ENCODE data around the gene IKZF3.
"Not testable (repeated sequence)": the region's sequence is repeated elsewhere in the genome, so short reads cannot be mapped to it uniquely, and the experiment has no call there.

The IKZF3 gene

GRCh38 chr17:39738983-39739884 is 124.9 kb downstream of the IKZF3 start:
- DNase-seq: no peak

DNA sequence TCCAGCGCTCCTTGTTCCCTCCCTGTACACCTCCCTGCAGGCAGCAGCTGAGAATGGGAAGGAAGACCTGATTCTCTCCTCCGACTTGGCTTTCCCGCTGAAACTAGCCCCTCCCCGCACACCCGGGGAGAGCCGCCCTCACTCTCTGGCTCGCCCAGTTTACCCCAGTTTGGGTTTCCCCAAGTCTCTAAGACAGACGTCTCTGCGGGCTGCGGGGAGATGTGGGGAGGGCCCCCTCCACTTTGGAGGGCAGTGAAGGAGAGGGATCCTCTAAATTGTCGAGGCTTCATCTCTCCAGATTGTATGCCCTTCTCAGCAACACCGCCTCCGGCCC is 125.6 kb downstream of the IKZF3 start:
- DNase-seq: no peak

DNA sequence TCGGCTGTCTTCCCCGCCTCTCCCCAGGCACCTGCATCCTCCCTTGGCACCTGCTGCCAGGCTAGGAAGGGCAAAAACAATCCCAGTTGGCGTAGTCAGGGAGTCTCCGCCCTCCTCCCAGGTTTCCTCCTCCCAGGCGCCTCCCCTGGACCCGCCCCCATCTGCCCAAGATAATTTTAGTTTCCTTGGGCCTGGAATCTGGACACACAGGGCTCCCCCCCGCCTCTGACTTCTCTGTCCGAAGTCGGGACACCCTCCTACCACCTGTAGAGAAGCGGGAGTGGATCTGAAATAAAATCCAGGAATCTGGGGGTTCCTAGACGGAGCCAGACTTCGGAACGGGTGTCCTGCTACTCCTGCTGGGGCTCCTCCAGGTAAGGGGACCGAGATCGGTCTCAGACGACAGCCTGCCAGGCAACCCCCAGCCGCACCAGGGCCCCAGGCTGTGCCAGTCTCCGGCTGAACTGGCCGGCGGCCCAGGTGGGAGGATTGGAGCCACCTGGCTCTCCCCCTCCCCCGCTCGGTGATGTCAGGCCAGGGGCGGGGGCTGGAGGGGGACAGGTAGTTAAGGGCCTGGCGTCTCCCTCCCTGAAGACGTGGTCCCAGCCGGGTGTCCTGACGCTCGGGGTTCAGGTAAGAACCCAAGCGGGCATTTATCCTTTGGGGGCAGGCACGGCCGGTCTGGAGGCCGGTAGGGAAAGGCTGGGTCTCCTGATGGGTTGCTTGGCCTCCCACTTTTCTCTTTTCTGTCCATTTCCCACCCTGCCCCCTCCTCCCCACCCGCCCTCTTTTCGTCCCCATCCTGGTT is 126.1 kb downstream of the IKZF3 start, which contains the start of gene GRB7:
GRB7 (plus strand) TSS at position 179 of the 808 bp plus-strand sequence. CDS start 4,364 bp downstream, outside the sequence.
- DNase-seq: no peak

DNA sequence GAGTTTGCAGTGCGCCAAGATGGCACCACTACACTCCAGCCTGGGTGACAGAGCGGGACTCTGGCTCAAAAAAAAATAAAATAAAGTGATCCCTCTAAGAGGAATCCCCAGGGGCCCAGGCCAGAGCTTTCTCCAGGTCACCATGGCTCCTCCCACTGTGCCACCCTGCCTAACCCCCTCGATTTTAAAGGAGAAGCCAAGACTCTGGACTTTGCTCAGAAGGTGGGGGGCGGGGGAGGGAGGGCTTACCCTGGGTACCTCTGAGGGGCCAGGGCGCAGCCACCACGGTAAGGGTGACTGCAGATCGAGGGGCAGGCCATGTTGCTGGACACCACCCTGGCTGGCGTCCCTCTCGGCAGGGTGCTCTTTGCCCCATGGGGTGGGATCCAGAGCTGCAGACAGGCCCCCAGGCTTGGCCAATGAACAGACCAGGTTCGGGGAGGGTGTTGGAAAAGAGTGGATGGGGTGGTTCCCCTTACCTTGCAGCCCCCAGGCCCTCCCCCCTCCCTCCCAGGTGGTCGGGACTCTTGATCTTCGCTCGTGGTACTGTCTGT is 126.8 kb downstream of the IKZF3 start:
- no peak for DNase-seq

GRCh38 chr17:39736319-39737165 is 127.6 kb downstream of the IKZF3 start:
- no peak for DNase-seq

DNA sequence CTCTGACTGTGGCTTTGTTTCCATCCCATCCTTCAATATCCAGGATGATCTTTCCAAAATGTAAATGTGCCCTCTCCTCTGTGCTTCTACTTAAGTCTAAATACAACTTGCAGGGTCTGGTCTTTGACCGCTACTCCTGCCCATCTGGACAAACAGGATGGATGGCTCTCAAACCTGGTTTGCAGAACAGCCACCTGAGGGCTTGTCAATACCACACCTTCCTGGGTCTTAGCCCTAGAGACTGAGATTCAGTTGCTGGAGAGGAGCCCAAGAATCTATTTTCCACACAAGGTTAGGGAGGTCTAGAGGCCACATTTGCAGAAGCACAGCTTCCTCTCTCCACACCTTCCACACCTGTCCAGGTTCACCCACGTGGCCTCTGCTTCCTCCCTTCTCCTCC is 128.2 kb downstream of the IKZF3 start:
- no peak for DNase-seq

DNA sequence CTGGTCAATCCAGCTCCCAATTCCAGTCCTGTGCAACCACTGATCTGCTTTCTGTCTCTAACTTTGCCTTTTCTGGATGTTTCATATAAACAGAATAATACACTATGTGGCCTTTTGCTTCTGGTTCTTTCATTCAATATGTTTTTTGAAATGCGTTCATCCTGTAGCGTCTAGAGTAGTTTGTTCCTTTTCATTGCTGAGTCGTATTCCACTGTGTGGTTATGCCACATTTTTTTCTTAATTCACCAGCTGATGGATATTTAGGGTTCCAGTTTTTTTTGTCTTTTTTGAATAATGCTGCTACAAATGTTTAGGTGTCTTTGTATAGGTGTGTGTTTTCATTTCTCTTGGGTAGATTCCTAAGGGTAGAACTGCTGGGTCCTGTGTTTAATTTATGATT is 131.5 kb downstream of the IKZF3 start:
- DNase-seq: no peak

- DNase-seq: peak; percentile 87 to 89
Observed at GRCh38 chr17:39730095-39730921, 133.8 kb downstream of the IKZF3 start, which contains the start of gene MIEN1. MIEN1 (minus strand) TSS chr17:39730532; CDS start chr17:39730495, 37 bp downstream.

DNA sequence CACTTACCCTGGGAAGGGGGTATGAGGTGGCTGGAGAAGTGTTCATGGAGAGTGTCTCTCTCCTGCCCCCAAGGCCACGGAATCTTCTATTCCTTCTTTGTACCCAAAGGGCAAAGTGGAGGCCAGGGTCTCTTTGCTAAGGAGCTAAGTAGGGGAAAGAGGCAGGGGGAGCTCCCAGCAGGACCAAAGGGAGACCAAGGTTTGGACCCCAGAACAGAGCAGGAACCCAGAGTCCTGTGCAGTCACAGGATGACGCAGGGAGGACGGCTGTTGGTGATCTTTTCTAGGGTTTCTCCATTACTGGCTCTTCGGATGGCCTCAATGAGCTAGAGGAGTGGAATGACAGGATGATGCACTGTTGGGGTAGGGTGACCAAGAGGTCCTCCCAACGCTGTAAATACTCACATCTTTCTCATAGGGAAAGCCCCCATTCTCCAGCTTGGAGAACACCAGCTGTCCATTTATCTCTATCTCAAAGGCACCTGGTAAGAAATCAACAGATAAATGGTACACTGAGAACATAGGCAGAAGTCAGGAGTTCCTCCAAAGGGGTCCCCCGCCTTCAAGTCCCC is 134.7 kb downstream of the IKZF3 start:
- DNase-seq: no peak

DNA sequence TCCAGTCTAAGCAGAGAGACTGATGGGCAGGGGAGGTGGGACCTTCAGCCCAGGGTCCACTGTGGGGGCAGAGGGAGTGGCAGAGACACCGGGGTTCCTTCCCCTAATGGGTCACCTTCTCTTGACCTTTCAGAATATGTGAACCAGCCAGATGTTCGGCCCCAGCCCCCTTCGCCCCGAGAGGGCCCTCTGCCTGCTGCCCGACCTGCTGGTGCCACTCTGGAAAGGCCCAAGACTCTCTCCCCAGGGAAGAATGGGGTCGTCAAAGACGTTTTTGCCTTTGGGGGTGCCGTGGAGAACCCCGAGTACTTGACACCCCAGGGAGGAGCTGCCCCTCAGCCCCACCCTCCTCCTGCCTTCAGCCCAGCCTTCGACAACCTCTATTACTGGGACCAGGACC is 136.6 kb downstream of the IKZF3 start:
- DNase-seq: no peak

- no peak for DNase-seq
Observed at GRCh38 chr17:39726617-39727016, 137.5 kb downstream of the IKZF3 start.

DNA sequence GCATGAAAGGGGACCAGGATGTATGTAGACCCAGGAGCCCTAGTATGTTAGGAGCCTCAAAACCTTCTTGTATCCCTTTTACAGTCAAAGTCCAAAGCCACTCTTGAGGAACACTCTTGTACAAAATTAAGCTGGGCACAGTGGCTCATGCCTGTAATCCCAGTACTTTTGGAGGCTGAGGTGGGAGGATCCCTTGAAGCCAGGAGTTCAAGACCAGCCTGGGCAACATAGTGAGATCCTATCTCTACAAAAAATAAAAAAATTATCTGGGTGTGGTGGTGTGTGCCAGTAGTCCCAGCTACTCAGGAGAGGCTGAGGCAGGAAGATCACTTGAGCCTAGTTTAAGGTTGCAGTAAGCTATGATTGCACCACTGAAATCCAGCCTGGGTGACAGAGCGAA is 138.2 kb downstream of the IKZF3 start:
- not testable (repeated sequence) for DNase-seq

GRCh38 chr17:39724731-39725130 is 139.4 kb downstream of the IKZF3 start:
- DNase-seq: no peak

GRCh38 chr17:39722965-39723848 is 140.9 kb downstream of the IKZF3 start:
- no peak for DNase-seq

GRCh38 chr17:39722104-39722503 is 142.0 kb downstream of the IKZF3 start:
- DNase-seq: no peak

- DNase-seq: no peak
Observed at GRCh38 chr17:39719563-39720355, 144.4 kb downstream of the IKZF3 start.

DNA sequence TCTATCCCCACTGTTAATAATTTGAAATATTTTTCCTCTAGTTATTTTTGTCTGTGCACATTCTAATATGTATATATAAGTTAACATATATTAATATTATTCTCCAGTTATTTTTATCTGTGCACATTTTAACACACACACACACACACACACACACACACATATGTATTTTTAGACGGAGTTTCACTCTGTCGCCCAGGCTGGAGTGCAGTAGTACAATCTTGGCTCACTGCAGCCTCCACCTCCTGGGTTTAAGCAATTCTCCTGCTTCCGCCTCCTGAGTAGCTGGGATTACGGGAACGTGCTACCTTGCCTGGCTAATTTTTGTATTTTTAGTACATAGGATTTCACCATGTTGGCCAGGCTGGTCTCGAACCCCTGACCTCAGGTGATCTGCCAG is 146.5 kb downstream of the IKZF3 start:
- no peak for DNase-seq

GRCh38 chr17:39716879-39717536 is 147.1 kb downstream of the IKZF3 start:
- DNase-seq: no peak
